HT1080 (cell line): Measurements from ENCODE around the gene CASP3. TPM values are rescaled to one million over a fixed set of nuclear protein-coding genes. Genes with fewer than 3 reads are reported as not detected.
"Not testable (repeated sequence)": the region's sequence is repeated elsewhere in the genome, so short reads cannot be mapped to it uniquely, and the experiment has no call there.

ENCODE experiments used
- DNase-seq: peaks from one replicate; pipeline ENCODE4 v3.0.0-alpha.2; 2015; ENCODE audit warnings: low read depth
- total RNA-seq: library from RNA; depleted of rRNA; stranded (reverse); fragments of >200 nt; shearing (Covaris generic); gene quantifications from 2 replicates; pipeline ENCODE4 v1.2.3, GENCODE V29; 2014; rRNA removed

The CASP3 gene
- total RNA-seq, 1 experiment from 2014 or later: 34.0 TPM

GRCh38 chr4:184596617-184597185 is 52.5 kb downstream of the CASP3 start:
- no peak for DNase-seq

- DNase-seq: no peak
Measured at GRCh38 chr4:184596044-184596616, 53.1 kb downstream of the CASP3 start.

GRCh38 chr4:184595430-184595829 is 53.8 kb downstream of the CASP3 start:
- no peak for DNase-seq

GRCh38 chr4:184593461-184593860 is 55.8 kb downstream of the CASP3 start:
- DNase-seq: no peak

GRCh38 chr4:184591747-184592270 is 57.4 kb downstream of the CASP3 start:
- not testable (repeated sequence) for DNase-seq

- no peak for DNase-seq
Measured at GRCh38 chr4:184591070-184591677, 58.1 kb downstream of the CASP3 start.

- DNase-seq: no peak
Measured at GRCh38 chr4:184590196-184590595, 59.1 kb downstream of the CASP3 start.

- no peak for DNase-seq
Measured at GRCh38 chr4:184588893-184589292, 60.4 kb downstream of the CASP3 start.

- DNase-seq: no peak
Measured at GRCh38 chr4:184587701-184588100, 61.5 kb downstream of the CASP3 start.

- DNase-seq: no peak
Measured at GRCh38 chr4:184587221-184587620, 62.0 kb downstream of the CASP3 start.

- DNase-seq: no peak
Measured at GRCh38 chr4:184583738-184584502, 65.3 kb downstream of the CASP3 start.

Other genes starting within 250 kb of the CASP3 start
- gene IRF2, start 174.9 kb downstream of the CASP3 start, total RNA-seq: 18.9 and 22.8 TPM in 2 replicates
- gene PRIMPOL, start 291 bp upstream of the CASP3 start, total RNA-seq: 23.1 and 26.1 TPM in 2 replicates
- 37.1 and 37.3 TPM in 2 replicates for gene CENPU, start 84.6 kb upstream of the CASP3 start, total RNA-seq
- gene ACSL1, start 176.5 kb upstream of the CASP3 start, total RNA-seq: 6.0 and 6.6 TPM in 2 replicates